ENCODE results near the gene KCNB1.

Gene KCNB1

GRCh38 chr20:49405696-49406095, 76.8 kb downstream of the KCNB1 start:
- DNase-seq, result no peak

- DNase-seq, result no peak
These were observed 77.3 kb downstream of the KCNB1 start for GRCh38 chr20:49405062-49405683.

DNA sequence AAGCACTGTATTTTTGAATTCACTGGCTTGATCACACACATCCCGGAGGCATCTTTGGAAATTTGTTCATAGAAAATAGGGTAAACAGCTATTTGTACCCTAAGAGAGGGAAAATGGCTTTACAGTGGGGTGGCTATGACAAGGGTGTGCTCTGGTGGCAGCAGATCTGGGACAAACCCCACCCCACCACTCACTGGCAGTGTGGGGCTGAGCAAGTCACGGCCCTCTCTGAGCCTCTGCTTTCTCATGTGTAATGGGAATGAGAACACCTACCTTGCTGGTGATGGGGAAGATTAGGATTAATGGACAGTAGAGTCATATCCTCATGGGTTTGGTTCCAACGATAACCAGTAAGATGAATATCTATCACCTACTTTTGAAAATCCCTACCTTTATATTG, 78.0 kb downstream of the KCNB1 start:
- DNase-seq, result no peak

DNA sequence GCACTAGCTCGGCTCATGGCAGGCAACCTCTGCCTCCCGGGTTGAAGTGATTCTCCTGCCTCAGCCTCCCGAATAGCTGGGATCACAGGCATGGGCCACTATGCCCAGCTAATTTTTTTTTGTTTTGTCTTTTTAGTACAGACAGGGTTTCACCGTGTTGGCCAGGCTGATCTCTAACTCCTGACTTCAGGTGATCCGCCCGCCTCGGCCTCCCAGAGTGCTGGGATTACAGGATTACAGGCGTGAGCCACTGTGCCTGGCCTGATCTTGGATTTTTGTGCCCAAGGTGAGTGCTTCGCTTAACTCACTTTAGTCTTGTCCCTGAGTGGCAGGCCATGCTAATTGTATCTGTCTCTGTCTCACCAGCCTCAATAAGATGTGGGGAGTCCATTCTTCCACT, 78.6 kb downstream of the KCNB1 start:
- DNase-seq, result no peak

DNA sequence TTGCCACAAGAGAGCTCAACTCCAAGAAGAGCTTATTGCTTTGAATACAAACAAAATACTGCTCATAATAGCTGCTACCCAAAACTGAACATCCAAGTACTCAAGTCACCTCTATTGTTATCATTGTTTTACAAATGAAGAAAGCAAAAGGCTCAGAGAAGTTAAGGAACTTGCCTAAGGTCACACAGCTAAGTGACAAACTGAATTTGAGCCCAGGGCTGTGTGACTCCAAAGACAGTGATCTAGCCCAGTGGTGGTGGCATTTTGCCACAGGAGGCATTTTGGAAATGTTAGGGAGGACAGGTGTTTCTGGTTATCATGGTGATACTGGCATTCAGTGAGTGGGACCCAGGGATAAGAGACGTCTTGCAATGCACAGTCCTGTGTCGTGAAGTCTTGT, 79.5 kb downstream of the KCNB1 start:
- DNase-seq, result no peak

- DNase-seq, result no peak
These were observed 81.6 kb downstream of the KCNB1 start for GRCh38 chr20:49400904-49401303.

- DNase-seq, result no peak
These were observed 82.1 kb downstream of the KCNB1 start for GRCh38 chr20:49400410-49400809.

DNA sequence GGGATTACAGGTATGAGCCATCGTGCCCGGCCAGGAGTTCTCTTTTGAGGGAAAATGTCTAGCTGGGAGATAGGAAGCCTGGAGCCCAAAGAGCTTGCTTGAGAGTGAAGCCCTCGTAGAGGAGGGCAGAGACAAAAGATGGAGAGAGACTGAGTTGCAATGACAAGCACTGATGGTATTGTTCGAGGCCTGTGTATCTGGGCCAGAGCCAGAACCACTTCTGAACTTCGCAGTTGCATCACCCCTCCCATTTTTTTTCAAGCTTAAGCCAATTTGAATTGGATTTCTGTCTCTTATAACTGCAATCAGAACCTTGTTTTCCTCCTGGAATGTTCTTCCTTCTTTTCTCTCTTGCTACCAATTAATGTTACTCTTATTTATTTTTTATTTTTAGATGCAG, 83.1 kb downstream of the KCNB1 start:
- DNase-seq, result no peak

GRCh38 chr20:49398401-49399144, 83.9 kb downstream of the KCNB1 start:
- DNase-seq, result no peak

DNA sequence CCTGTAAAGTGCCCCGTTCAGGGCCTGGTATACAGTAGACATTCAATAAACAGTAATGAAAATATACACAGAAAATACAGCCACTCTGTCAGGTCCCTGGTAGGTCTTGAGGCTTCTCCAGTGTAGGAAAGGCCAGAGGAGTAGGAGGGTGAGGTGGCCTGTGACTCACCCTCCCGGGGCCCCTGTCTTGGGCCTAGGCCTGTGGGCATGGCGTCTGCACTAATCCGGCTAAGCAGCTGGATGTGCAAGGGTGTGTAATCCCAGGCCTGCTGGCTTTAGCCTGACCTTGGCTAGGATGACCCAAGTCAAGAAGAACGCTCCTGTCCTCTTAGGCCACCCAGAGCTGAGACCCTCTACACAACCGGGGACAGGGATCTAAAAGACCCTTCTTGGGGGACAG, 84.9 kb downstream of the KCNB1 start:
- no peak for DNase-seq

DNA sequence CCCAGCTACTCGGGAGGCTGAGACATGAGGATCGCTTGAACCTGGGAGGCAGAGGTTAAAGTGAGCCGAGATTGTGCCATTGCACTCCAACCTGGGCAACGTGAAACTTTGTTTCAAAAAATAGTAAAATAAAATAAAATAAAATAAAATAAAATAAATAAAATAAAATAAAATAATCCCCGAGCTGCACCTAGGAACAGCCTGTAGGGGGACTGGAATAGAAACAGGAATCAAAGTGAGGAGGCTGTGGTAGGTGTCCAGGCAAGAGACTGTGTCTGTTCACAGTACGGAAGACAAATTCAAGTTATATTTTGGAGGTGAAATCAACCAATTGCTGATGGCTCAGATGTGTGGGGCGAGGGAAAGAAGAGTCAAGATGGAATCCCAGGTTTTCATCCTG, 86.2 kb downstream of the KCNB1 start:
- DNase-seq, result no peak

DNA sequence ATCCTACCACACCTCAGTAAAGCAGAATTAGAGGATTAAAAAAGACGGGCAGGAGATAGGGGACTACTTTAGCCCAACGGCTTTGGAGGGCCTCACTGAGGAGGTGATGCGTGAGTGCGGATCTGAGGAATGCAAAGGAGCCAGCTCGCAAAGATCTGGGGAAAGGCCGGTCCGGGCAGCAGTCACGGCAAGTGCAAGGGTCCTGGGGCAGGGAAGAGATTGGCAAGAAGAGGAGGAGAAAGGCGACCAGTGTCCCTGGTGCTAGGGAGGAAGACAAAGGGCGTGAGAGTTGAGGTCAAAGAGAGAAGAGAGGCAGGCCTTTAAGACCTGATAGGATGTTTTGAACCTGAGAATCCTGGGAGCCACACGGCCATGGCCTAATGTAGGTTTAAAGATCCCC, 86.8 kb downstream of the KCNB1 start:
- DNase-seq, result no peak

DNA sequence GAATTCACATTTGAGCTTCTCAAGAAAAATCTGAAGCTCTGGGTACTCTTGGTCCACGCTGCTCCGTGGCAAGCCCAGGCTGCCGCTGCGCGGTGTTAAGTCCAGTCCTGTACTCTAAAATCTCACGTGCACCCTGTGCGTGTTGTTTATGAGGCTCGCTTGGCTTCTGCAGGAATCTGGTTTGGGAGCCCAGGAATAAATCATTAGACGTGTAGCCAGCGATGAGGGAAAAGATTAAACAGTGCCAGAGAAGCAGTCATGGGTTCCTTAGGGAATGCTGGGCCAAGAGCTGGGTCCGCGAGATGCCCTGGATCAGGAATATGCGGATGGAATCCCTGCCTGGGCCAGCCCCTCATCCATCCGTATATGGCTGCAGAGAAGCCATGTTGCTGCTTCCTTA, 87.3 kb downstream of the KCNB1 start:
- no peak for DNase-seq

DNA sequence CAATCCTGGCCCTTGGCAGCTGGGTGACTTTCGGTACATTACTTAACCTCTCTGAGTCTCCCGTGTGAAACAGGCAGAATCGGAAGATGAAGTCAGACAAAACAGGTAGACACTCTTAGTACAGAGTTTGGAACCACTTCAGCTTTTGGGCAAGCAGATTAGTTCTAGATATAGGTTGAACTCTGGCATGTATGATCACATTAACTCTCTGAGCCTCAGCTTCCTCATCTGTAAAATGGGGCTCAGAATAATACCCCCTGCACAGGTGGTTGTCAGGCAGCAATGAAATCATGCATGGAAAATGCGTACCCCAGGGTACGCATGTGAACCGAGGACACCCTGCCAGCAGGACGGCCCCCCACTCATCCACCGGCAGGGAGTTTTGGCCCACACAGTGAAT, 87.7 kb downstream of the KCNB1 start:
- DNase-seq, result no peak

DNA sequence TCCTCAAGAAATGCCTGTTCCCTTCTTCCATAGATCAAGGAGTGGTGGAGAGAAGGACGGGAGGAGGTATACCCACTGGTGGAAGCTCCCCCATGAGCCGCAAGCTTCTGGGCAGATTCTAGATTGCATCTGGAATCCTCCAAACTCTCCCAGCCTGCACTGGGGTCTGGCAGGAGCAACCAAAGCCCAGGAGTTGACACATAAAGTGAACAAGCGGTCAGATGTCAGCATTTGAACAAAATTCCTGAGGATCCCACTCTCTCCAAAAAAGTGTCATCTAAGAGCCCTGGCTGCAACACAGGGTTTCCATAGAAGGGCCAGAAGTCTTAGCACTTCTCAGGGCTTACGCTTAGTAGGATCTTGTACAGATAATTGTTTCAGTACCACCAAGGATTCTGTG, 88.2 kb downstream of the KCNB1 start:
- no peak for DNase-seq

DNA sequence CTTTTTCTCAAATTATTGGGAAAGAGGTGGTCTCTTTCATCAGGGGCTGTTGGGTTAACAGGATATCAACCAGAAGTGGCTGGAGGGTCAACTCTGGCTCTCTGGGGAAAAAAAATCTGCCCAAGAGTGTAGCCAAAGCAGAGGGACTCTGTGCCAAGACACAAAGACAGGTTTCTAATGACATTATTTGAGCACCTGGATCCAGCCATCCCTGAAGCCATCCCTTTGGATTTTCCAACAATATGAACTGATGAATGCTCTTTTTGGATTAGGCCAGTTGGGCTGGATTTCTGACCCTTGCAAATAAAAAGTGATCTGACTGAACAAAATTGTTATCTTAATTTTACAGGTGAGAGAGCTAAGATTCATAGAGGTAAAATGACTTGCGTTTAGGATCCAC, 88.7 kb downstream of the KCNB1 start:
- DNase-seq, result no peak

GRCh38 chr20:49392745-49393144, 89.7 kb downstream of the KCNB1 start:
- no peak for DNase-seq

DNA sequence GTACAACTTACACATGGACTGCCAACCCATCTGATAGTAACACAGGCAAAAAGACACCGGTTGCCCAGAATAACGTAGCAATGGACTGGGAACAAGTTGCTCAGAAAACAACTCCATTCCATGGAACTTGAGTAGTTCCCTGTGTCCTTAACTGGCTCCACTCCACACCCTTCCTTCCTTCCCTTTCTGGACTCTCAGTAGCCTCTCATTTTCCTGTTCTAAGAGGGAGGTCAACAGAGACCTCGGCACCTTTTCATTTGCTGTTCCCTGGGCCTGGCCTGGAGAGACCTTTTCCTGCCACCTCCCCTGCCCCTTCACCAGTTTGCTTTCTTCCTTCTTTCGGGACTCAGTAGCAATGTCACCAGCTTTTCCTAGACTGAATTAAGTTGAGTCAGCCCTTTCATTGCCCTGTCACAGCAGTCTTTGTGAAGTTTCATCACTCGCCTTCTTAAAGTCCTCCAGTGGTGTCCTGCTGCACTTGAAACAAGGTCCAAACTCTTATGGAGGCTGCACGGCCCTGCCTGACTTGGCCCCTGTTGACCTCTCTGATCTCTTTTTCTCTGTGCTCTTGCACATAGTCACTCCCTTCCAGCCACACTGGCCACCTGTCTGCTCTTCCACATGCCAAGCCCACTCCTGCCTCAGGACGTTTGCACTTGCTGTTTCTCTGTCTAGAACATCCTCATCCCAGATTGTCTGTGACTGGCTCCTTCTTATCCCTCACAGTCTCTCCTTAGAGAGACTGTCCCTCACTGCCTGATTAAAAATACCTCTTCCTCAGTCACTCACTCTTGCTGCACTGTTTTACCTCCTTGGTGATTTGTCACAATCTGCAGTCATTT, 90.8 kb downstream of the KCNB1 start:
- no peak for DNase-seq

GRCh38 chr20:49389854-49390253, 92.6 kb downstream of the KCNB1 start:
- no peak for DNase-seq

- no peak for DNase-seq
These were observed 93.7 kb downstream of the KCNB1 start for GRCh38 chr20:49388744-49389143.

DNA sequence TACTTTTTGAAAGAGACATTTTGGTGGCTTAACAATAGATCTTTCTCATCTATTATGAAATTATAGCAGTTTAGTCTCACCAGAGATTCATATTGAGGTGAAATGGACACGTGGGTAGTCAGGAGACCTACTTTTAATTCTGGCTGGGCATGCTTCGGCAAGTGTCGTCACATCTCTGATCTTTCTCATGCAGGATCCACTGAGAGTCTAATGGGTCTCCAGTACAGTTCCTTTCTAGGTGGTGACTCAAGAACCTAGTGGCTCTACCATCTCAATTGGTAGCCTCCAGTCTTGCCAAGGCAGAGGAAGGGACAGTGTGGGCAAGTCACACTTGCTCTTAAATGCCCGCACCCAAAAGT, 94.9 kb downstream of the KCNB1 start:
- DNase-seq, result no peak

- no peak for DNase-seq
These were observed 95.5 kb downstream of the KCNB1 start for GRCh38 chr20:49386848-49387580.

GRCh38 chr20:49385465-49385864, 97.0 kb downstream of the KCNB1 start:
- DNase-seq, result no peak
